HepG2 (cell line): ENCODE measurements around the gene RAD21L1. TPM values are rescaled to one million over a fixed set of nuclear protein-coding genes. Genes with fewer than 3 reads are reported as not detected.

Experiments
- ASH2L ChIP-seq: fragments of 300-600, 200-600 bp; sonication (generic); IDR thresholded peaks from 2 replicates; pipeline ENCODE4 v1.7.0; 2017; ENCODE audit warnings: low read depth, mild to moderate bottlenecking, moderate library complexity, mixed read lengths, low read length; ENCODE audit not compliant: insufficient read length
- CBX2 ChIP-seq, 2 experiments: fragments of 200-600 bp in 1 of 2; sonication (generic); formaldehyde crosslinking in 1 of 2; IDR thresholded peaks; 2 replicates each; pipeline versions ENCODE4 v1.7.0 to v1.8.1; 2018 to 2022; ENCODE audit warnings: low read depth in 2 of 2, low read length in 1 of 2, mild to moderate bottlenecking in 1 of 2, missing genetic modification reagents in 1 of 2
- SETDB1 ChIP-seq: sonication (generic); formaldehyde crosslinking; IDR thresholded peaks from 2 replicates; pipeline ENCODE4 v1.5.1; 2020; ENCODE audit warnings: missing genetic modification reagents, mild to moderate bottlenecking, borderline replicate concordance
- SNAPC4 ChIP-seq: sonication (generic); formaldehyde crosslinking; IDR thresholded peaks from 2 replicates; pipeline ENCODE4 v1.4.0; 2020; ENCODE audit warnings: mild to moderate bottlenecking, missing genetic modification reagents
- TSC22D2 ChIP-seq: sonication (generic); formaldehyde crosslinking; IDR thresholded peaks from 2 replicates; pipeline ENCODE4 v1.5.1; 2020; ENCODE audit warnings: missing genetic modification reagents, mild to moderate bottlenecking, borderline replicate concordance
- ZBTB21 ChIP-seq: sonication (generic); formaldehyde crosslinking; IDR thresholded peaks from 2 replicates; pipeline ENCODE4 v1.4.0; 2020; ENCODE audit warnings: missing genetic modification reagents
- ZNF552 ChIP-seq: sonication (generic); formaldehyde crosslinking; IDR thresholded peaks from 2 replicates; pipeline ENCODE4 v1.9.0; 2022; ENCODE audit warnings: missing genetic modification reagents, mild to moderate bottlenecking, borderline replicate concordance
- ZNF569 ChIP-seq: sonication (generic); formaldehyde crosslinking; IDR thresholded peaks from 2 replicates; pipeline ENCODE4 v1.5.0; 2020; ENCODE audit warnings: mild to moderate bottlenecking, missing genetic modification reagents, moderate library complexity, borderline replicate concordance
- ZNF615 ChIP-seq: sonication (generic); formaldehyde crosslinking; IDR thresholded peaks from 2 replicates; pipeline ENCODE4 v1.5.0; 2020; ENCODE audit warnings: mild to moderate bottlenecking, missing genetic modification reagents, borderline replicate concordance
- ZNF687 ChIP-seq: sonication (generic); formaldehyde crosslinking; IDR thresholded peaks from 2 replicates; pipeline ENCODE4 v1.5.1; 2020; ENCODE audit warnings: mild to moderate bottlenecking, missing genetic modification reagents, moderate library complexity
- polyA plus RNA-seq, 8 experiments: library from polyadenylated mRNA; depleted of rRNA in 3 of 8; stranded (reverse) in 7 of 8; unstranded in 1 of 8; fragments of >200 nt; fragmentation: Illumina TruSeq in 4 of 8; extraction: Trizol in 4 of 8; gene quantifications; 2 replicates each; pipeline versions ENCODE4 v1.2.1 to v1.2.3, GENCODE V29; 2011 to 2016; ENCODE audit warnings: low read depth in 4 of 8, missing spikeins in 1 of 8, mixed read lengths in 1 of 8; ENCODE audit not compliant: insufficient read depth in 1 of 8
- total RNA-seq, 5 experiments: library from RNA; depleted of rRNA; stranded (reverse); fragments of >200 nt; fragmentation: Illumina TruSeq; extraction: Trizol; gene quantifications; 2 replicates each; pipeline ENCODE4 v1.2.3, GENCODE V29; 2016; ENCODE audit warnings: low read depth in 1 of 5
- TF ChIP-seq, protein P1 (sequence below): sonication (generic); formaldehyde crosslinking; IDR thresholded peaks from 2 replicates; pipeline ENCODE4 v1.5.0; 2020; ENCODE audit warnings: mild to moderate bottlenecking, missing genetic modification reagents
- TF ChIP-seq, protein P2 (sequence below): sonication (generic); formaldehyde crosslinking; IDR thresholded peaks from 2 replicates; pipeline ENCODE4 v1.8.0; 2022; ENCODE audit warnings: low read depth, missing genetic modification reagents

RAD21L1 gene
- total and polyA plus RNA-seq, 2 of the 13 experiments (the other 11 are each of a cell fraction or from before 2014, with no cell fraction given) = not detected

- TF ChIP-seq ZNF687 (no peak), ASH2L (peak; percentile 62), SETDB1 (no peak), SNAPC4 (no peak; the same call in 1 of the 2 replicates), ZBTB21 (CRISPR knock-in tag) (no peak), CBX2 (IDR thresholded peaks at IDR 0.05; ENCODE audit: low read depth, low read length) (no peak), CBX2 (CRISPR knock-in tag; IDR thresholded peaks at IDR 0.05; ENCODE audit: low read depth) (no peak), ZNF552 (CRISPR knock-in tag) (0 out of 2 replicates have a peak, but pooled peaks have one; percentile 32), ZNF569 (CRISPR knock-in tag) (no peak), TSC22D2 (CRISPR knock-in tag) (peak; percentile 52; the same call in 1 of the 2 replicates), ZNF615 (no peak)
- TF ChIP-seq, protein P1, sequence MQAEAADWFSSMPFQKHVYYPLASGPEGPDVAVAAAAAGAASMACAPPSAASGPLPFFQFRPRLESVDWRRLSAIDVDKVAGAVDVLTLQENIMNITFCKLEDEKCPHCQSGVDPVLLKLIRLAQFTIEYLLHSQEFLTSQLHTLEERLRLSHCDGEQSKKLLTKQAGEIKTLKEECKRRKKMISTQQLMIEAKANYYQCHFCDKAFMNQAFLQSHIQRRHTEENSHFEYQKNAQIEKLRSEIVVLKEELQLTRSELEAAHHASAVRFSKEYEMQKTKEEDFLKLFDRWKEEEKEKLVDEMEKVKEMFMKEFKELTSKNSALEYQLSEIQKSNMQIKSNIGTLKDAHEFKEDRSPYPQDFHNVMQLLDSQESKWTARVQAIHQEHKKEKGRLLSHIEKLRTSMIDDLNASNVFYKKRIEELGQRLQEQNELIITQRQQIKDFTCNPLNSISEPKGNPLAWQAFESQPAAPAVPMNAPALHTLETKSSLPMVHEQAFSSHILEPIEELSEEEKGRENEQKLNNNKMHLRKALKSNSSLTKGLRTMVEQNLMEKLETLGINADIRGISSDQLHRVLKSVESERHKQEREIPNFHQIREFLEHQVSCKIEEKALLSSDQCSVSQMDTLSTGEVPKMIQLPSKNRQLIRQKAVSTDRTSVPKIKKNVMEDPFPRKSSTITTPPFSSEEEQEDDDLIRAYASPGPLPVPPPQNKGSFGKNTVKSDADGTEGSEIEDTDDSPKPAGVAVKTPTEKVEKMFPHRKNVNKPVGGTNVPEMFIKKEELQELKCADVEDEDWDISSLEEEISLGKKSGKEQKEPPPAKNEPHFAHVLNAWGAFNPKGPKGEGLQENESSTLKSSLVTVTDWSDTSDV = peak; percentile 88; the same call in 1 of the 2 replicates
- TF ChIP-seq, protein P2, sequence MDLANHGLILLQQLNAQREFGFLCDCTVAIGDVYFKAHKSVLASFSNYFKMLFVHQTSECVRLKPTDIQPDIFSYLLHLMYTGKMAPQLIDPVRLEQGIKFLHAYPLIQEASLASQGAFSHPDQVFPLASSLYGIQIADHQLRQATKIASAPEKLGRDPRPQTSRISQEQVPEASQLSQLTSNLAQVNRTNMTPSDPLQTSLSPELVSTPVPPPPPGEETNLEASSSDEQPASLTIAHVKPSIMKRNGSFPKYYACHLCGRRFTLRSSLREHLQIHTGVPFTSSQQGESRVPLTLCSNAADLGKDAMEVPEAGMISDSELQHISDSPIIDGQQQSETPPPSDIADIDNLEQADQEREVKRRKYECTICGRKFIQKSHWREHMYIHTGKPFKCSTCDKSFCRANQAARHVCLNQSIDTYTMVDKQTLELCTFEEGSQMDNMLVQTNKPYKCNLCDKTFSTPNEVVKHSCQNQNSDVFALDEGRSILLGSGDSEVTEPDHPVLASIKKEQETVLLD (CRISPR knock-in tag) = no peak
Observed at GRCh38 chr20:1185790-1186334, 40.0 kb upstream of the RAD21L1 start (continued).
